HCT116 (cell line): ENCODE measurements around the gene KIAA0319L. TPM values are rescaled to one million over a fixed set of nuclear protein-coding genes. Genes with fewer than 3 reads are reported as not detected.

Source experiments
- ATAC-seq: fragments of 200-7000 bp; cut with Tn5 transposase; 2 replicates; pipeline ENCODE4 v1.9.1; 2020; ENCODE audit warnings: mild to moderate bottlenecking, moderate library complexity
- BruUV-seq: library from RNA; stranded (reverse); fragments of 400-500 nt; replicated peaks from 2 replicates; lab custom pipeline; 2021; lab: Mats Ljungman, UMichigan
- CTCF ChIA-PET: fragments of 300-600 bp; sonication (Branson Sonifier 250); formaldehyde crosslinking; loops from one replicate; lab custom pipeline; 2021; ENCODE audit warnings: antibody characterized with exemption; lab: Charles Lee
- POLR2A ChIA-PET: fragments of 300-600, 350-600 bp; sonication (Branson Sonifier 250); formaldehyde crosslinking; loops from one replicate; lab custom pipeline; 2021; ENCODE audit warnings: antibody characterized with exemption; lab: Charles Lee
- RAD21 ChIA-PET, 2 experiments: fragments of 300-600 bp; sonication (Branson Sonifier 250); formaldehyde crosslinking; loops; one replicate each; lab custom pipeline; 2023; ENCODE audit warnings: low total read pairs in 2 of 2; ENCODE audit not compliant: uncharacterized antibody in 2 of 2, unreplicated experiment in 2 of 2, low non-redundant PET in 1 of 2; lab: Charles Lee
- DNase-seq: peaks from one replicate; pipeline ENCODE4 v3.0.0-alpha.2; 2010; ENCODE audit warnings: low read depth, low spot score
- H2AFZ ChIP-seq: fragments of 200-600 bp; shearing (Covaris generic), sonication (generic); 2 replicates; pipeline ENCODE4 v1.6.1; 2017; ENCODE audit warnings: low read depth, mixed run types, mixed read lengths, antibody characterized with exemption, low read length; ENCODE audit not compliant: poor library complexity, severe bottlenecking
- H3K27ac ChIP-seq: 2 replicates; pipeline ENCODE4 v1.5.1; 2012; ENCODE audit warnings: low read depth, low read length
- H3K27me3 ChIP-seq: fragments of 200-600 bp; sonication (generic); 2 replicates; pipeline ENCODE4 v1.6.1; 2016; ENCODE audit warnings: mixed run types, low read length, mixed read lengths; ENCODE audit not compliant: insufficient read depth
- H3K36me3 ChIP-seq, 2 experiments: fragments of 200-500 bp in 1 of 2; fragments of 200-600 bp in 1 of 2; sonication (Bioruptor generic) in 1 of 2; sonication (generic) in 1 of 2; 2 replicates each; pipeline versions ENCODE4 v1.5.1 to v1.6.1; 2014 to 2016; ENCODE audit warnings: low read length in 2 of 2, inconsistent platforms in 1 of 2, mixed read lengths in 1 of 2, mixed run types in 1 of 2; ENCODE audit not compliant: insufficient read depth in 2 of 2, control insufficient read depth in 1 of 2
- H3K4me1 ChIP-seq, 2 experiments: fragments of 200-600 bp in 1 of 2; sonication (generic) in 1 of 2; 2 replicates each; pipeline versions ENCODE4 v1.5.1 to v1.6.1; 2012 to 2017; ENCODE audit warnings: low read length in 2 of 2, inconsistent platforms in 1 of 2, mild to moderate bottlenecking in 1 of 2, mixed read lengths in 1 of 2, mixed run types in 1 of 2, moderate library complexity in 1 of 2; ENCODE audit not compliant: insufficient read depth in 2 of 2, control insufficient read depth in 1 of 2
- H3K4me2 ChIP-seq: fragments of 200-600 bp; sonication (generic); 2 replicates; pipeline ENCODE4 v1.6.1; 2017; ENCODE audit warnings: mixed run types, low read length, mixed read lengths
- H3K4me3 ChIP-seq, 2 experiments: fragments of 200-600 bp in 1 of 2; sonication (generic) in 1 of 2; replicated peaks in 1 of 2; 2 replicates each; pipeline ENCODE4 v1.5.1; 2011 to 2016; ENCODE audit warnings: low read length in 2 of 2, control low read depth in 1 of 2, low read depth in 1 of 2, mild to moderate bottlenecking in 1 of 2, mixed read lengths in 1 of 2, mixed run types in 1 of 2
- H3K79me2 ChIP-seq: fragments of 200-600 bp; sonication (generic); 2 replicates; pipeline ENCODE4 v1.6.1; 2017; ENCODE audit warnings: mild to moderate bottlenecking, mixed run types, low read length, moderate library complexity, mixed read lengths; ENCODE audit not compliant: insufficient read depth
- H3K9ac ChIP-seq: fragments of 200-600 bp; sonication (generic); 2 replicates; pipeline ENCODE4 v1.6.1; 2016; ENCODE audit warnings: low read length, mixed read lengths
- H3K9me2 ChIP-seq: fragments of 200-600 bp; sonication (generic), shearing (Covaris generic); 2 replicates; pipeline ENCODE4 v1.6.1; 2017; ENCODE audit warnings: mixed run types, mild to moderate bottlenecking, moderate library complexity; ENCODE audit not compliant: insufficient read depth
- H3K9me3 ChIP-seq, 2 experiments: fragments of 200-500 bp in 1 of 2; fragments of 200-600 bp in 1 of 2; sonication (Bioruptor generic) in 1 of 2; sonication (generic) in 1 of 2; 2 replicates each; pipeline ENCODE4 v1.6.1; 2014 to 2017; ENCODE audit warnings: low read length in 2 of 2, mixed read lengths in 2 of 2, inconsistent platforms in 1 of 2, low read depth in 1 of 2, mild to moderate bottlenecking in 1 of 2, mixed run types in 1 of 2, moderate library complexity in 1 of 2; ENCODE audit not compliant: control insufficient read depth in 1 of 2, insufficient read depth in 1 of 2
- H4K20me1 ChIP-seq: fragments of 200-600 bp; sonication (generic), shearing (Covaris generic); 2 replicates; pipeline ENCODE4 v1.6.1; 2017; ENCODE audit warnings: mixed run types, mild to moderate bottlenecking, moderate library complexity; ENCODE audit not compliant: insufficient read depth
- CEBPB ChIP-seq: IDR thresholded peaks from 2 replicates; pipeline ENCODE4 v1.6.1; 2012; ENCODE audit warnings: low read depth
- EGR1 ChIP-seq: IDR thresholded peaks from 2 replicates; pipeline ENCODE4 v1.6.1; 2012; ENCODE audit warnings: low read depth
- EZH2phosphoT487 ChIP-seq: fragments of 200-600 bp; IDR thresholded peaks from 2 replicates; pipeline ENCODE4 v1.6.1; 2018; ENCODE audit warnings: antibody characterized with exemption, borderline replicate concordance
- POLR2A ChIP-seq: IDR thresholded peaks from 2 replicates; pipeline ENCODE4 v1.7.0; 2011; ENCODE audit warnings: borderline replicate concordance; ENCODE audit not compliant: insufficient read depth, insufficient read length; ENCODE audit errors: extremely low read depth
- RAD21 ChIP-seq: IDR thresholded peaks from 2 replicates; pipeline ENCODE4 v1.6.1; 2012; ENCODE audit warnings: low read depth, mild to moderate bottlenecking
- SIN3A ChIP-seq: IDR thresholded peaks from 2 replicates; pipeline ENCODE4 v1.6.1; 2012; ENCODE audit warnings: low read depth
- SRF ChIP-seq: IDR thresholded peaks from 2 replicates; pipeline ENCODE4 v1.6.1; 2012; ENCODE audit warnings: low read depth
- ZBTB33 ChIP-seq: IDR thresholded peaks from 2 replicates; pipeline ENCODE4 v1.6.1; 2011; ENCODE audit warnings: mild to moderate bottlenecking, low read length, moderate library complexity; ENCODE audit not compliant: insufficient replicate concordance; ENCODE audit errors: extremely low read depth
- intact Hi-C: fragments of 100-400 bp; cut with micrococcal nuclease; formaldehyde crosslinking; loops from 2 replicates; pipeline ENCODE4 v1.10.0; 2022
- total RNA-seq: library from RNA; stranded (reverse); gene quantifications from one replicate; pipeline ENCODE4 v1.2.1, GENCODE V29; 2021; ENCODE audit not compliant: unreplicated experiment
- TF ChIP-seq, protein P1 (sequence below): IDR thresholded peaks from 2 replicates; pipeline ENCODE4 v1.6.1; 2012
- TF ChIP-seq, protein P2 (sequence below), 3 experiments: fragments of 200-600 bp in 1 of 3; sonication (generic) in 1 of 3; IDR thresholded peaks in 2 of 3; conservative IDR thresholded peaks in 1 of 3; 2 replicates each; pipeline ENCODE4 v1.5.1; 2012 to 2017; ENCODE audit warnings: low read depth in 2 of 3, low read length in 2 of 3, antibody characterized with exemption in 1 of 3, borderline replicate concordance in 1 of 3, control low read depth in 1 of 3, mild to moderate bottlenecking in 1 of 3, mixed read lengths in 1 of 3, mixed run types in 1 of 3, moderate library complexity in 1 of 3; ENCODE audit not compliant: insufficient read depth in 1 of 3

KIAA0319L gene
- total RNA-seq, 1 experiment from 2014 or later, result 35.6 TPM

DNA sequence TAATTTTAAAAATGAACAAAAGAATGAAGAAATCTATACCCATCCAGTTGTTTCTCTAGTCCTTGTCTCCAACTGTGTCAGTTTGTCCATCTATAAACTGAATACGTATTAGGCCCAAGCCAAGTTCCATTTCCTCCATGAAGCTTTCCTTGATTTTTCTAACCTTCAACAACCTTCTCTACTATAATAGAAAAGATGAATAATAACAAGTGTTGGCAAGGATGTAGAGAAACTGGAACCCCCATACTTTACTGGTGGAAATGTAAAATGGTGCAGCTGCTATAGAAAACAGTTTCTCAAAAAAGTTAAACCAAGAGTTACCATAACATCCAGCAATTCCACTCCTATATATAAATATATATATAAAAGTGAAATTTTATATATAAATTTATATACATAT is 10.6 kb downstream of the KIAA0319L start:
- intact Hi-C loops, result no loop called here
- Histone ChIP-seq H3K79me2 (peaks cover 31% of the 10 kb centered on the region; the same call in 1 of the 2 replicates), H3K4me2 (no peak overlapping the region), H3K36me3 (peaks cover 5 to 16% of the 10 kb centered on the region in 2 experiments; a peak in 3 of 4 replicates), H3K9me3 (no peaks in the 10 kb centered on the region), H3K27ac (no peak overlapping the region), H4K20me1 (no peaks in the 10 kb centered on the region; the same call in 1 of the 2 replicates), H3K9ac (no peak overlapping the region), H2AFZ (no peak overlapping the region), H3K4me3 (no peak overlapping the region), H3K27me3 (no peaks in the 10 kb centered on the region), H3K9me2 (no peaks in the 10 kb centered on the region), H3K4me1 (no peaks in the 10 kb centered on the region)
- ChIA-PET CTCF (no interaction called here), RAD21 (no interaction called here), POLR2A (no interaction called here)
- no peak for TF ChIP-seq EZH2phosphoT487
- TF ChIP-seq, protein P1, sequence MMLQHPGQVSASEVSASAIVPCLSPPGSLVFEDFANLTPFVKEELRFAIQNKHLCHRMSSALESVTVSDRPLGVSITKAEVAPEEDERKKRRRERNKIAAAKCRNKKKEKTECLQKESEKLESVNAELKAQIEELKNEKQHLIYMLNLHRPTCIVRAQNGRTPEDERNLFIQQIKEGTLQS, result no peak
- no peak for TF ChIP-seq SIN3A
- no peak for TF ChIP-seq CEBPB
- ATAC-seq, result no peak
- no TSS peak for BruUV-seq
- no peak for DNase-seq

GRCh38 chr1:35544976-35545375 is 12.2 kb downstream of the KIAA0319L start:
- peaks cover 38% of the 10 kb centered on the region; the same call in 1 of the 2 replicates for H3K79me2 ChIP-seq
- intact Hi-C loops, result no loop called here
- no peak for DNase-seq

More at GRCh38 chr1:35544976-35545375, 12.2 kb downstream of the KIAA0319L start:
- ChIA-PET CTCF (interaction anchor here (1.0 kb wide), 1 partner anchor 94 kb away, joined by 3 read pairs; no protein-coding TSS in a partner anchor), POLR2A (no interaction called here)
- ATAC-seq, result peak; percentile 44; the same call in 1 of the 2 replicates
- BruUV-seq, result no TSS peak
- Histone ChIP-seq H3K27me3 (no peaks in the 10 kb centered on the region), H3K4me2 (no peak overlapping the region)
- TF ChIP-seq, protein P2, sequence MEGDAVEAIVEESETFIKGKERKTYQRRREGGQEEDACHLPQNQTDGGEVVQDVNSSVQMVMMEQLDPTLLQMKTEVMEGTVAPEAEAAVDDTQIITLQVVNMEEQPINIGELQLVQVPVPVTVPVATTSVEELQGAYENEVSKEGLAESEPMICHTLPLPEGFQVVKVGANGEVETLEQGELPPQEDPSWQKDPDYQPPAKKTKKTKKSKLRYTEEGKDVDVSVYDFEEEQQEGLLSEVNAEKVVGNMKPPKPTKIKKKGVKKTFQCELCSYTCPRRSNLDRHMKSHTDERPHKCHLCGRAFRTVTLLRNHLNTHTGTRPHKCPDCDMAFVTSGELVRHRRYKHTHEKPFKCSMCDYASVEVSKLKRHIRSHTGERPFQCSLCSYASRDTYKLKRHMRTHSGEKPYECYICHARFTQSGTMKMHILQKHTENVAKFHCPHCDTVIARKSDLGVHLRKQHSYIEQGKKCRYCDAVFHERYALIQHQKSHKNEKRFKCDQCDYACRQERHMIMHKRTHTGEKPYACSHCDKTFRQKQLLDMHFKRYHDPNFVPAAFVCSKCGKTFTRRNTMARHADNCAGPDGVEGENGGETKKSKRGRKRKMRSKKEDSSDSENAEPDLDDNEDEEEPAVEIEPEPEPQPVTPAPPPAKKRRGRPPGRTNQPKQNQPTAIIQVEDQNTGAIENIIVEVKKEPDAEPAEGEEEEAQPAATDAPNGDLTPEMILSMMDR (IDR thresholded peaks at IDR 0.05 in 2 of 3, conservative IDR thresholded peaks at IDR 0.05 in 1 of 3; ENCODE audit: borderline replicate concordance in 1 of 3, insufficient read depth in 1 of 3, low read depth in 2 of 3, low read length in 2 of 3), result peak; percentile 9 to 25 (median 11); a peak in 2 of 6 replicates
- TF ChIP-seq CEBPB (peak; percentile 47; the same call in 1 of the 2 replicates), ZBTB33 (no peak), SRF (no peak), POLR2A (no peak), EGR1 (no peak), RAD21 (peak; percentile 44)
- TF ChIP-seq, all 23 proteins: peak for 3
- Histone ChIP-seq H3K9ac (no peak overlapping the region), H3K4me1 (no peaks in the 10 kb centered on the region), H3K9me2 (no peaks in the 10 kb centered on the region), H3K36me3 (peaks cover 5 to 10% of the 10 kb centered on the region in 2 experiments; a peak in 3 of 4 replicates), H4K20me1 (no peaks in the 10 kb centered on the region), H2AFZ (no peak overlapping the region), H3K9me3 (no peaks in the 10 kb centered on the region), H3K4me3 (no peak overlapping the region), H3K27ac (no peak overlapping the region)
- RAD21 ChIA-PET, result no interaction called here
